H9 (cell line): Measurements from ENCODE around the gene TBC1D3B. TPM values are rescaled to one million over a fixed set of nuclear protein-coding genes. Genes with fewer than 3 reads are reported as not detected.

Experiments
- DNase-seq: peaks from one replicate; pipeline ENCODE4 v3.0.0-alpha.2; 2017
- H2AFZ ChIP-seq: one replicate; pipeline ENCODE4 v1.6.1; 2013; ENCODE audit warnings: mild to moderate bottlenecking, low read length, control low read depth, moderate library complexity
- H2AK5ac ChIP-seq: 2 replicates; pipeline ENCODE4 v1.6.1; 2013; ENCODE audit warnings: low read length, control low read depth, mixed read lengths; ENCODE audit not compliant: insufficient read length
- H2BK120ac ChIP-seq: one replicate; pipeline ENCODE4 v1.6.1; 2013; ENCODE audit warnings: low read depth, mild to moderate bottlenecking, low read length, control low read depth, inconsistent platforms; ENCODE audit not compliant: poor library complexity, severe bottlenecking
- H2BK12ac ChIP-seq: 2 replicates; pipeline ENCODE4 v1.6.1; 2013; ENCODE audit warnings: low read length, control low read depth, mixed read lengths, low read depth; ENCODE audit not compliant: insufficient read length
- H2BK15ac ChIP-seq: 2 replicates; pipeline ENCODE4 v1.6.1; 2013; ENCODE audit warnings: low read depth, low read length, control low read depth
- H2BK20ac ChIP-seq: one replicate; pipeline ENCODE4 v1.6.1; 2013; ENCODE audit warnings: low read depth, mild to moderate bottlenecking, low read length, control low read depth, inconsistent platforms; ENCODE audit not compliant: poor library complexity, severe bottlenecking
- H2BK5ac ChIP-seq: 2 replicates; pipeline ENCODE4 v1.6.1; 2013; ENCODE audit warnings: low read length, control low read depth, mixed read lengths; ENCODE audit not compliant: insufficient read length
- H3K14ac ChIP-seq: 2 replicates; pipeline ENCODE4 v1.6.1; 2013; ENCODE audit warnings: low read length, control low read depth; ENCODE audit not compliant: insufficient read depth
- H3K18ac ChIP-seq: 2 replicates; pipeline ENCODE4 v1.6.1; 2013; ENCODE audit warnings: low read depth, mild to moderate bottlenecking, mixed read lengths, low read length, control low read depth; ENCODE audit not compliant: insufficient read length
- H3K23ac ChIP-seq: 2 replicates; pipeline ENCODE4 v1.6.1; 2013; ENCODE audit warnings: low read length, control low read depth, mixed read lengths, low read depth; ENCODE audit not compliant: insufficient read length
- H3K23me2 ChIP-seq: 2 replicates; pipeline ENCODE4 v1.6.1; 2013; ENCODE audit warnings: low read depth, mild to moderate bottlenecking, mixed read lengths, low read length, control low read depth; ENCODE audit not compliant: insufficient read length, poor library complexity, severe bottlenecking
- H3K27ac ChIP-seq: 2 replicates; pipeline ENCODE4 v1.5.1; 2013; ENCODE audit warnings: low read length, control low read depth, mixed read lengths, low read depth; ENCODE audit not compliant: insufficient read length
- H3K27me3 ChIP-seq: 2 replicates; pipeline ENCODE4 v1.6.1; 2013; ENCODE audit warnings: low read length, control low read depth, inconsistent platforms; ENCODE audit not compliant: insufficient read depth
- H3K4ac ChIP-seq: 2 replicates; pipeline ENCODE4 v1.6.1; 2013; ENCODE audit warnings: low read depth, mild to moderate bottlenecking, control low read depth, inconsistent platforms, low read length, moderate library complexity
- H3K4me1 ChIP-seq: 2 replicates; pipeline ENCODE4 v1.6.1; 2013; ENCODE audit warnings: low read length, control low read depth, inconsistent platforms; ENCODE audit not compliant: insufficient read depth
- H3K4me2 ChIP-seq: 2 replicates; pipeline ENCODE4 v1.6.1; 2013; ENCODE audit warnings: low read length, control low read depth, mixed read lengths; ENCODE audit not compliant: insufficient read length, insufficient read depth
- H3K56ac ChIP-seq: 2 replicates; pipeline ENCODE4 v1.6.1; 2013; ENCODE audit warnings: low read depth, mild to moderate bottlenecking, mixed read lengths, low read length, control low read depth; ENCODE audit not compliant: insufficient read length
- H3K79me1 ChIP-seq: 2 replicates; pipeline ENCODE4 v1.6.1; 2013; ENCODE audit warnings: low read depth, mild to moderate bottlenecking, moderate library complexity, low read length, control low read depth, inconsistent platforms; ENCODE audit not compliant: insufficient read depth, poor library complexity, severe bottlenecking
- H3K79me2 ChIP-seq: 2 replicates; pipeline ENCODE4 v1.6.1; 2013; ENCODE audit warnings: low read length, control low read depth, inconsistent platforms; ENCODE audit not compliant: insufficient read depth
- H3K9ac ChIP-seq: 2 replicates; pipeline ENCODE4 v1.6.1; 2013; ENCODE audit warnings: low read length, control low read depth, mixed read lengths; ENCODE audit not compliant: insufficient read length; ENCODE audit errors: extremely low read depth
- H3K9me3 ChIP-seq: one replicate; pipeline ENCODE4 v1.6.1; 2013; ENCODE audit warnings: low read depth, low read length, inconsistent platforms; ENCODE audit not compliant: control insufficient read depth
- H3T11ph ChIP-seq: one replicate; pipeline ENCODE4 v1.6.1; 2013; ENCODE audit warnings: mild to moderate bottlenecking, low read length, control low read depth, inconsistent platforms
- H4K20me1 ChIP-seq: one replicate; pipeline ENCODE4 v1.6.1; 2013; ENCODE audit not compliant: control insufficient read depth, insufficient read length, insufficient read depth
- H4K5ac ChIP-seq: 2 replicates; pipeline ENCODE4 v1.6.1; 2013; ENCODE audit warnings: low read depth, mild to moderate bottlenecking, mixed read lengths, low read length, control low read depth; ENCODE audit not compliant: insufficient read length
- H4K8ac ChIP-seq: replicated peaks from 2 replicates; pipeline ENCODE4 v1.6.1; 2013; ENCODE audit warnings: low read length, control low read depth, mixed read lengths, low read depth; ENCODE audit not compliant: insufficient read length
- H4K91ac ChIP-seq: 2 replicates; pipeline ENCODE4 v1.6.1; 2013; ENCODE audit warnings: low read depth, mild to moderate bottlenecking, moderate library complexity, mixed read lengths, low read length, control low read depth; ENCODE audit not compliant: insufficient read length
- H3K27ac Mint-ChIP-seq, 3 experiments: 2 replicates in 2 of 3; 3 replicates in 1 of 3; pipeline ENCODE4 v1.8.0; 2020 to 2021; ENCODE audit warnings: mixed read lengths in 3 of 3, mild to moderate bottlenecking in 1 of 3, moderate library complexity in 1 of 3
- H3K27me3 Mint-ChIP-seq: 2 replicates; pipeline ENCODE4 v1.8.0; 2021; ENCODE audit warnings: low read depth, mild to moderate bottlenecking, moderate library complexity, mixed read lengths
- H3K36me3 Mint-ChIP-seq, 3 experiments: 2 replicates in 2 of 3; 3 replicates in 1 of 3; pipeline ENCODE4 v1.8.0; 2020 to 2021; ENCODE audit warnings: low read depth in 3 of 3, mixed read lengths in 3 of 3; ENCODE audit not compliant: insufficient read depth in 1 of 3
- H3K4me1 Mint-ChIP-seq, 2 experiments: 2 replicates each; pipeline ENCODE4 v1.8.0; 2020; ENCODE audit warnings: mixed read lengths in 2 of 2
- H3K4me3 Mint-ChIP-seq, 2 experiments: 2 replicates in 1 of 2; 3 replicates in 1 of 2; pipeline ENCODE4 v1.8.0; 2020 to 2021; ENCODE audit warnings: mild to moderate bottlenecking in 2 of 2, mixed read lengths in 2 of 2, moderate library complexity in 1 of 2
- H3K9me3 Mint-ChIP-seq, 2 experiments: 2 replicates in 1 of 2; 3 replicates in 1 of 2; pipeline ENCODE4 v1.8.0; 2020; ENCODE audit warnings: mild to moderate bottlenecking in 2 of 2, mixed read lengths in 2 of 2, moderate library complexity in 1 of 2
- WGBS: extraction: QIAGEN DNeasy Blood & Tissue Kit; methylation state at CpG from one replicate; pipeline ENCODE4 v1.1.7; 2013; ENCODE audit warnings: missing lambda C conversion rate, low lambda C conversion rate, mixed read lengths; ENCODE audit not compliant: insufficient read length; ENCODE audit errors: extremely low coverage; 5-methylcytosine and 5-hydroxymethylcytosine counted together
- total RNA-seq: library from RNA; stranded (reverse); gene quantifications from 2 replicates; pipeline ENCODE4 v1.2.1, GENCODE V29; 2021
- TF ChIP-seq, protein P1 (sequence below): fragments of 200-600 bp; sonication (generic); conservative IDR thresholded peaks from 3 replicates; pipeline ENCODE4 v1.8.0; 2021; ENCODE audit warnings: antibody characterized with exemption, mild to moderate bottlenecking

Gene TBC1D3B
- total RNA-seq, 1 experiment from 2014 or later, result 8.8 TPM

DNA sequence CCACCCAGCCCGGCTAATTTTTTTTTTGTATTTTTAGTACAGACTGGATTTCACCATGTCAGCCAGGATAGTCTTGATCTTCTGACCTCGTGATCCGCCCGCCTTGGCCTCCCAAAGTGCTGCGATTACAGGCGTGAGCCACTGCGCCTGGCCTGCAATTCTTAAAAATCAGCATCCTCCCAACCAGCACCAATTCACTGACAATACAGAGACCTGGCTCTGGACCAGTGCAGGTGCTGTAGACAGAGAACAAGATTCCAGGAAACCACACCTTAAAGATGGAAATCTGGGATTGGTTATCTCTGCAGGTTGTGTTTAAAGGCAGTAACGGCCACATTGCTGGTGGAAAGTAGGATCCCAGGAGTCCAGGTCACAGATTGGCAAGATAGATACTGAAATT is 33.6 kb downstream of the TBC1D3B start:
- H3K9ac ChIP-seq, result no peak overlapping the region
- Mint-ChIP-seq H3K27ac (no peak overlapping the region; a peak in 1 of 7 replicates), H3K27me3 (peaks cover 34% of the 10 kb centered on the region), H3K36me3 (peaks cover 0 to 2% (median 0%) of the 10 kb centered on the region in 3 experiments; a peak in 1 of 7 replicates), H3K4me1 (peaks cover 4 to 12% of the 10 kb centered on the region in 2 experiments), H3K9me3 (peaks cover 3 to 6% of the 10 kb centered on the region in 2 experiments; a peak in 4 of 5 replicates), H3K4me3 (no peak overlapping the region)
- no peaks in the 10 kb centered on the region for H3K79me1 ChIP-seq
- H3K9me3 ChIP-seq, result no peaks in the 10 kb centered on the region
- no peaks in the 10 kb centered on the region for H4K20me1 ChIP-seq
- no peak overlapping the region for H2BK120ac ChIP-seq
- no peak overlapping the region for H4K8ac ChIP-seq
- H3T11ph ChIP-seq, result no peak overlapping the region
- H3K79me2 ChIP-seq, result no peaks in the 10 kb centered on the region
- H3K4ac ChIP-seq, result no peak overlapping the region
- H3K27me3 ChIP-seq, result peaks cover under 1% of the 10 kb centered on the region; the same call in 1 of the 2 replicates
- no peak overlapping the region for H3K14ac ChIP-seq
- no peak overlapping the region for H4K91ac ChIP-seq
- DNase-seq, result no peak
- no peak overlapping the region for H4K5ac ChIP-seq
- no CpG with 5 or more reads among the region's 8 CpGs for WGBS
- no peak overlapping the region for H2BK20ac ChIP-seq
- no peak overlapping the region for H3K27ac ChIP-seq
- H3K4me1 ChIP-seq, result no peaks in the 10 kb centered on the region
- no peak overlapping the region for H3K56ac ChIP-seq
- H2AK5ac ChIP-seq, result no peak overlapping the region
- H3K18ac ChIP-seq, result no peak overlapping the region
- no peak overlapping the region for H3K23ac ChIP-seq
- H2BK5ac ChIP-seq, result no peak overlapping the region
- H2BK15ac ChIP-seq, result no peak overlapping the region
- TF ChIP-seq, protein P1, sequence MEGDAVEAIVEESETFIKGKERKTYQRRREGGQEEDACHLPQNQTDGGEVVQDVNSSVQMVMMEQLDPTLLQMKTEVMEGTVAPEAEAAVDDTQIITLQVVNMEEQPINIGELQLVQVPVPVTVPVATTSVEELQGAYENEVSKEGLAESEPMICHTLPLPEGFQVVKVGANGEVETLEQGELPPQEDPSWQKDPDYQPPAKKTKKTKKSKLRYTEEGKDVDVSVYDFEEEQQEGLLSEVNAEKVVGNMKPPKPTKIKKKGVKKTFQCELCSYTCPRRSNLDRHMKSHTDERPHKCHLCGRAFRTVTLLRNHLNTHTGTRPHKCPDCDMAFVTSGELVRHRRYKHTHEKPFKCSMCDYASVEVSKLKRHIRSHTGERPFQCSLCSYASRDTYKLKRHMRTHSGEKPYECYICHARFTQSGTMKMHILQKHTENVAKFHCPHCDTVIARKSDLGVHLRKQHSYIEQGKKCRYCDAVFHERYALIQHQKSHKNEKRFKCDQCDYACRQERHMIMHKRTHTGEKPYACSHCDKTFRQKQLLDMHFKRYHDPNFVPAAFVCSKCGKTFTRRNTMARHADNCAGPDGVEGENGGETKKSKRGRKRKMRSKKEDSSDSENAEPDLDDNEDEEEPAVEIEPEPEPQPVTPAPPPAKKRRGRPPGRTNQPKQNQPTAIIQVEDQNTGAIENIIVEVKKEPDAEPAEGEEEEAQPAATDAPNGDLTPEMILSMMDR, result no peak
- no peaks in the 10 kb centered on the region for H3K23me2 ChIP-seq
- H3K4me2 ChIP-seq, result no peak overlapping the region
- H2AFZ ChIP-seq, result no peak overlapping the region
- H2BK12ac ChIP-seq, result no peak overlapping the region
